K562 (cell line): Measurements from ENCODE around the gene DGAT2L6. TPM values are rescaled to one million over a fixed set of nuclear protein-coding genes. Genes with fewer than 3 reads are reported as not detected.

ENCODE experiments used
- ARID2 ChIP-seq: fragments of 450-650 bp; IDR thresholded peaks from 2 replicates; pipeline ENCODE4 v1.6.1; 2017; ENCODE audit warnings: antibody characterized with exemption, mild to moderate bottlenecking
- ATF7 ChIP-seq: fragments of 450-650 bp; IDR thresholded peaks from 2 replicates; pipeline ENCODE4 v1.7.1; 2014; ENCODE audit warnings: mild to moderate bottlenecking, moderate library complexity
- CBFA2T3 ChIP-seq: fragments of 450-650 bp; IDR thresholded peaks from 2 replicates; pipeline ENCODE4 v1.6.1; 2017
- ETV6 ChIP-seq, 3 experiments: fragments of 150-350 bp in 1 of 3; sonication (generic) in 1 of 3; formaldehyde crosslinking in 1 of 3; IDR thresholded peaks; 2 replicates each; pipeline versions ENCODE4 v1.6.1 to v1.8.0; 2014 to 2022; ENCODE audit warnings: borderline replicate concordance in 2 of 3, low read depth in 2 of 3, antibody characterized with exemption in 1 of 3, low read length in 1 of 3, mild to moderate bottlenecking in 1 of 3, missing genetic modification reagents in 1 of 3
- HNRNPH1 ChIP-seq: fragments of 200-400 bp; formaldehyde crosslinking; optimal IDR thresholded peaks from 2 replicates; pipeline ENCODE3; 2017; ENCODE audit warnings: low read depth, mild to moderate bottlenecking, low read length, moderate library complexity
- MAZ ChIP-seq, 2 experiments: fragments of 450-650 bp in 1 of 2; sonication (generic) in 1 of 2; formaldehyde crosslinking; IDR thresholded peaks in 1 of 2; conservative IDR thresholded peaks in 1 of 2; 2 replicates each; pipeline versions ENCODE4 v1.4.0 to v1.5.0; 2020; ENCODE audit warnings: mild to moderate bottlenecking in 1 of 2, missing genetic modification reagents in 1 of 2
- MYBL2 ChIP-seq, 2 experiments: fragments of 450-650 bp in 1 of 2; sonication (generic) in 1 of 2; formaldehyde crosslinking in 1 of 2; IDR thresholded peaks; 2 replicates each; pipeline versions ENCODE4 v1.6.1 to v1.8.1; 2017 to 2022; ENCODE audit warnings: borderline replicate concordance in 1 of 2, inconsistent platforms in 1 of 2, low read depth in 1 of 2, mild to moderate bottlenecking in 1 of 2, missing genetic modification reagents in 1 of 2, moderate library complexity in 1 of 2
- NUFIP1 ChIP-seq: fragments of 450-650 bp; IDR thresholded peaks from 2 replicates; pipeline ENCODE4 v1.6.1; 2018; ENCODE audit not compliant: partially characterized antibody
- RAD21 ChIP-seq, 2 experiments: fragments of 250-450 bp in 1 of 2; fragments of 450-650 bp in 1 of 2; sonication (Bioruptor Pico) in 1 of 2; formaldehyde crosslinking in 1 of 2; IDR thresholded peaks in 1 of 2; conservative IDR thresholded peaks in 1 of 2; 2 replicates each; pipeline versions ENCODE4 v1.4.0 to v1.8.0; 2020 to 2022; ENCODE audit warnings: mild to moderate bottlenecking in 2 of 2, moderate library complexity in 1 of 2
- STAT5B ChIP-seq: fragments of 250-450 bp; sonication (Bioruptor Pico); IDR thresholded peaks from 2 replicates; pipeline ENCODE4 v1.8.0; 2021; ENCODE audit warnings: mild to moderate bottlenecking, inconsistent platforms
- ZNF561 ChIP-seq: fragments of 450-650 bp; formaldehyde crosslinking; conservative IDR thresholded peaks from 2 replicates; pipeline ENCODE4 v1.4.0; 2020; ENCODE audit warnings: mild to moderate bottlenecking, moderate library complexity
- ZNF696 ChIP-seq: fragments of 250-450 bp; sonication (Bioruptor Pico); conservative IDR thresholded peaks from 2 replicates; pipeline ENCODE4 v1.4.0; 2020; ENCODE audit warnings: mild to moderate bottlenecking, moderate library complexity
- polyA plus RNA-seq, 8 experiments: library from polyadenylated mRNA; depleted of rRNA in 4 of 8; stranded (reverse) in 5 of 8; unstranded in 3 of 8; fragments of >200 nt; fragmentation: Nextera tagmentation in 2 of 8; fragmentation: Illumina TruSeq in 1 of 8; extraction: Ambion mirVana in 2 of 8; extraction: Trizol in 1 of 8; gene quantifications; 2 replicates each; pipeline versions ENCODE4 v1.2.1 to v1.2.3, GENCODE V29; 2011 to 2014; ENCODE audit warnings: inconsistent platforms in 1 of 8, missing spikeins in 1 of 8
- total RNA-seq, 7 experiments: library from RNA; depleted of rRNA in 6 of 7; stranded (reverse); fragments of >200 nt in 6 of 7; fragmentation: Illumina TruSeq in 2 of 7; extraction: Trizol in 2 of 7; gene quantifications; 2 replicates each; pipeline versions ENCODE4 v1.2.1 to v1.2.3, GENCODE V29; 2011 to 2021; ENCODE audit warnings: low replicate concordance in 1 of 7
- TF ChIP-seq, protein P1 (sequence below): sonication (generic); formaldehyde crosslinking; IDR thresholded peaks from 2 replicates; pipeline ENCODE4 v1.8.0; 2022; ENCODE audit warnings: mild to moderate bottlenecking, missing genetic modification reagents
- TF ChIP-seq, protein P2 (sequence below): fragments of 450-650 bp; IDR thresholded peaks from 2 replicates; pipeline ENCODE4 v1.6.1; 2018; ENCODE audit warnings: mild to moderate bottlenecking, low read depth; ENCODE audit not compliant: partially characterized antibody
- TF ChIP-seq, protein P3 (sequence below): fragments of 250-450 bp; sonication (Bioruptor Pico); IDR thresholded peaks from 2 replicates; pipeline ENCODE4 v1.4.0; 2020

Gene DGAT2L6
- total and polyA plus RNA-seq, 9 of the 15 experiments (the other 6 are each of a cell fraction or from before 2014, with no cell fraction given) = not detected

DNA sequence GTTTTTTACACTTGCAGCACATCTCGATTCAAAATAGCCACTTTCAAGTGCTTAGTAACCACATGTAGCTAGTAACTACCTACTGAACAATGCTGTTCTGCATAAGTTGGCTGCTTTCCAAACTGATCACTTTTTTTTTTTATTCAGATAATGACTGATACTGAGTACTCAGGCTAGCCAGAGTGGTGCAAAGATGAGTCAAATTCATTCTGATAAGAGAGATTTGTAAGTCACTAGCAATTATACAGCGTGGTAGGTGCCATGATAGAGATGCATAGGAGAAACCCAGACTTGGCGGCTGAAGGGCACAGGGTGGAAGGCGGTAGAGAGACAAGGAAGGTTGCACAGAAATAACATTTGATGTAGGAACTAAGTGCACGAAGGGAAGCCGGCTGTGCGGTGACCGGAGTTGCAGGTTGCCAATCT lies 44.4 kb upstream of the DGAT2L6 start (continued):
- TF ChIP-seq, protein P1, sequence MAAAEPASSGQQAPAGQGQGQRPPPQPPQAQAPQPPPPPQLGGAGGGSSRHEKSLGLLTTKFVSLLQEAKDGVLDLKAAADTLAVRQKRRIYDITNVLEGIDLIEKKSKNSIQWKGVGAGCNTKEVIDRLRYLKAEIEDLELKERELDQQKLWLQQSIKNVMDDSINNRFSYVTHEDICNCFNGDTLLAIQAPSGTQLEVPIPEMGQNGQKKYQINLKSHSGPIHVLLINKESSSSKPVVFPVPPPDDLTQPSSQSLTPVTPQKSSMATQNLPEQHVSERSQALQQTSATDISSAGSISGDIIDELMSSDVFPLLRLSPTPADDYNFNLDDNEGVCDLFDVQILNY = no peak
- TF ChIP-seq ZNF696 (CRISPR knock-in tag) (no peak), NUFIP1 (no peak), ATF7 (no peak), CBFA2T3 (no peak), STAT5B (CRISPR knock-in tag) (no peak), MYBL2 (IDR thresholded peaks at IDR 0.05; ENCODE audit: low read depth) (no peak), MYBL2 (CRISPR knock-in tag; IDR thresholded peaks at IDR 0.05; ENCODE audit: borderline replicate concordance) (no peak), RAD21 (CRISPR knock-in tag; conservative IDR thresholded peaks at IDR 0.05 in 1 of 2, IDR thresholded peaks at IDR 0.05 in 1 of 2) (no peak), ETV6 (IDR thresholded peaks at IDR 0.05; ENCODE audit: borderline replicate concordance in 1 of 2, low read depth in 2 of 2, low read length in 1 of 2) (no peak), ETV6 (CRISPR knock-in tag; IDR thresholded peaks at IDR 0.05; ENCODE audit: borderline replicate concordance) (no peak), MAZ (CRISPR knock-in tag; conservative IDR thresholded peaks at IDR 0.05 in 1 of 2, IDR thresholded peaks at IDR 0.05 in 1 of 2) (no peak), ARID2 (no peak), ZNF561 (no peak), HNRNPH1 (no peak)
- TF ChIP-seq, protein P2, sequence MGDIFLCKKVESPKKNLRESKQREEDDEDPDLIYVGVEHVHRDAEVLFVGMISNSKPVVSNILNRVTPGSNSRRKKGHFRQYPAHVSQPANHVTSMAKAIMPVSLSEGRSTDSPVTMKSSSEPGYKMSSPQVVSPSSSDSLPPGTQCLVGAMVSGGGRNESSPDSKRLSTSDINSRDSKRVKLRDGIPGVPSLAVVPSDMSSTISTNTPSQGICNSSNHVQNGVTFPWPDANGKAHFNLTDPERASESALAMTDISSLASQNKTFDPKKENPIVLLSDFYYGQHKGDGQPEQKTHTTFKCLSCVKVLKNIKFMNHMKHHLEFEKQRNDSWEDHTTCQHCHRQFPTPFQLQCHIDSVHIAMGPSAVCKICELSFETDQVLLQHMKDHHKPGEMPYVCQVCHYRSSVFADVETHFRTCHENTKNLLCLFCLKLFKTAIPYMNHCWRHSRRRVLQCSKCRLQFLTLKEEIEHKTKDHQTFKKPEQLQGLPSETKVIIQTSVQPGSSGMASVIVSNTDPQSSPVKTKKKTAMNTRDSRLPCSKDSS = no peak
- TF ChIP-seq, protein P3, sequence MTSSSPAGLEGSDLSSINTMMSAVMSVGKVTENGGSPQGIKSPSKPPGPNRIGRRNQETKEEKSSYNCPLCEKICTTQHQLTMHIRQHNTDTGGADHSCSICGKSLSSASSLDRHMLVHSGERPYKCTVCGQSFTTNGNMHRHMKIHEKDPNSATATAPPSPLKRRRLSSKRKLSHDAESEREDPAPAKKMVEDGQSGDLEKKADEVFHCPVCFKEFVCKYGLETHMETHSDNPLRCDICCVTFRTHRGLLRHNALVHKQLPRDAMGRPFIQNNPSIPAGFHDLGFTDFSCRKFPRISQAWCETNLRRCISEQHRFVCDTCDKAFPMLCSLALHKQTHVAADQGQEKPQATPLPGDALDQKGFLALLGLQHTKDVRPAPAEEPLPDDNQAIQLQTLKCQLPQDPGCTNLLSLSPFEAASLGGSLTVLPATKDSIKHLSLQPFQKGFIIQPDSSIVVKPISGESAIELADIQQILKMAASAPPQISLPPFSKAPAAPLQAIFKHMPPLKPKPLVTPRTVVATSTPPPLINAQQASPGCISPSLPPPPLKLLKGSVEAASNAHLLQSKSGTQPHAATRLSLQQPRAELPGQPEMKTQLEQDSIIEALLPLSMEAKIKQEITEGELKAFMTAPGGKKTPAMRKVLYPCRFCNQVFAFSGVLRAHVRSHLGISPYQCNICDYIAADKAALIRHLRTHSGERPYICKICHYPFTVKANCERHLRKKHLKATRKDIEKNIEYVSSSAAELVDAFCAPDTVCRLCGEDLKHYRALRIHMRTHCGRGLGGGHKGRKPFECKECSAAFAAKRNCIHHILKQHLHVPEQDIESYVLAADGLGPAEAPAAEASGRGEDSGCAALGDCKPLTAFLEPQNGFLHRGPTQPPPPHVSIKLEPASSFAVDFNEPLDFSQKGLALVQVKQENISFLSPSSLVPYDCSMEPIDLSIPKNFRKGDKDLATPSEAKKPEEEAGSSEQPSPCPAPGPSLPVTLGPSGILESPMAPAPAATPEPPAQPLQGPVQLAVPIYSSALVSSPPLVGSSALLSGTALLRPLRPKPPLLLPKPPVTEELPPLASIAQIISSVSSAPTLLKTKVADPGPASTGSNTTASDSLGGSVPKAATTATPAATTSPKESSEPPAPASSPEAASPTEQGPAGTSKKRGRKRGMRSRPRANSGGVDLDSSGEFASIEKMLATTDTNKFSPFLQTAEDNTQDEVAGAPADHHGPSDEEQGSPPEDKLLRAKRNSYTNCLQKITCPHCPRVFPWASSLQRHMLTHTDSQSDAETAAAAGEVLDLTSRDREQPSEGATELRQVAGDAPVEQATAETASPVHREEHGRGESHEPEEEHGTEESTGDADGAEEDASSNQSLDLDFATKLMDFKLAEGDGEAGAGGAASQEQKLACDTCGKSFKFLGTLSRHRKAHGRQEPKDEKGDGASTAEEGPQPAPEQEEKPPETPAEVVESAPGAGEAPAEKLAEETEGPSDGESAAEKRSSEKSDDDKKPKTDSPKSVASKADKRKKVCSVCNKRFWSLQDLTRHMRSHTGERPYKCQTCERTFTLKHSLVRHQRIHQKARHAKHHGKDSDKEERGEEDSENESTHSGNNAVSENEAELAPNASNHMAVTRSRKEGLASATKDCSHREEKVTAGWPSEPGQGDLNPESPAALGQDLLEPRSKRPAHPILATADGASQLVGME = no peak
